ENCODE measurements around the gene CMC1. TPM values are rescaled to one million over a fixed set of nuclear protein-coding genes. Genes with fewer than 3 reads are reported as not detected.
"Not testable (repeated sequence)": the region's sequence is repeated elsewhere in the genome, so short reads cannot be mapped to it uniquely, and the experiment has no call there.

CMC1 gene
- polyA plus RNA-seq, 1 donor: 24.9 TPM

- no peak for DNase-seq
These were observed 3.1 kb downstream of the CMC1 start for GRCh38 chr3:28244491-28244890.

DNA sequence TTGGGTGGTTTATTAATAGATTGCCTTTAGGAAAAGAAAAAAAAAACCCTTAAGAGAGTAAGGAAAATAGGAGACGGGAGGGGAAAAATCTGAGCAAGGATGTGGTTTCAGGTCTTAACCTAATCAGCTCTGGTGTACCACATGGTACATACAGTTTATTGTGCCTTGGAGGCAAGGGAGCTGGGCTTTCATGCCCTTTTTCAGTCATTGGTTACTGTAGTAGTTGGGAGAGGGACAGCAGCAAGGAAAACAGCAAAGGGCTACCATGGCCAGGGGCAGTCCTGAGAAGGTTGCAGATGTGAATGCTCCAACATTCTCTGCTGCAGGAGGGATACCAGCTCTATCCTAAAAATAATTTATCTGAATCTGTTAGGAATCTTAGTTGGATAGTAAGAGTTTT lies 5.9 kb downstream of the CMC1 start:
- DNase-seq: no peak

DNA sequence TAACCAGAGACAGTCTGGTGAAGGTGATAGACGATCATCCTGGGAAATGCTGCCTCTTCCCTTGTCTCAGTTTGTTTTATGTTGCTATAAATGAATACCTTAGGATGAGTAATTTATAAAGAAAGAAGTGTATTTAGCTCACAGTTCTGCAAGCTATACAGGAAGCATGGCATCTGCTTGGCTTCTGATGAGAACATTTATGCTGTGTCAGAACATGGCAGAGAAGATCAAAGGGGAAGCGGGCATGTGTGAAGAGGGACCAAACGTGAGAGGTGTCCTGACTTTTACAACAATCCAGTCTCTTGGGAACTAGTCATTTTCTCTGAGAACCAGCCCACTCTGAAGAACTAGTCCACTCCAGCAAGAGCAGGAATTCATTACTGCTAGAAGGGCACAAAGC lies 9.6 kb downstream of the CMC1 start:
- DNase-seq: no peak

- DNase-seq: no peak
These were observed 10.6 kb downstream of the CMC1 start for GRCh38 chr3:28252001-28252431.

- no peak for DNase-seq
These were observed 11.8 kb downstream of the CMC1 start for GRCh38 chr3:28253040-28253715.

GRCh38 chr3:28262001-28262400 lies 20.6 kb downstream of the CMC1 start:
- no peak for DNase-seq

GRCh38 chr3:28265641-28266040 lies 24.2 kb downstream of the CMC1 start:
- DNase-seq: no peak

DNA sequence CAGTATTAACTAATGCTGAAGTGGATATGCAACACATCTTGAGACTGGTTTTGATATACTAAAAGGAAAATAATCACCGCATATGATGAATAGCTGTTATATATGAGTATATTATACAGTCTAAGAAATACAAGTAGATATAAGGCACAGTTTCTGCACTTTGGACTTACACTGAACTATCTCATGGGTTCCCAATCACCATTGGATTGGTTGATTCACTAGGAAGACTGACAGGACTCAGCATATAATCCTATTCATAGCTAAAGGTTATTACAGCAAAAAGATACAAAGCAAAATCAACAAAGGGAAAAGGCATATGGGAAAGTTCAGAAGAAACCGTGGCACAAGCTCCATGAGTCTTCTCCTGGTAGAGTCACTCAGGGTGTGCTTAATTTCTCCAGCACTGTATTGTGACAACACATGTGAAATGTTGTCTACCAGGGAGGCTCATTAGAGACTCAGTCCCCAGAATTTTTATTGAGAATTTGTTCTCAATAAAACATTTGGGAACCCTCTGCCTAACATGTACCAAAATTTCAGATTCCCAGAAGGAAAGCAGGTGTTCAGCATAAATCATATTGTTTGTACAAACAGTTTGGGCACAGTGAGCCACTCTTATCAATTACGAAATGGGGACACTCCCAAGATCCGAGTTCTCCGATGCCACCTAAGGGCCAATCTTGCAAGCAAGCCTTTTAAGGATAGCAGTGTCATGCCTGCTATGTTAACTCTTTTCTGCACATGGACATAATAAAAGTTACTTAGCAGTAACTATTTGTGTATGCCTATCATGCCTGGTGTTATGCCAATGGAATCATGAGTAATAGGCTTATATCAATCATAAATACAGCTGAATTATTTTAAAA lies 26.8 kb downstream of the CMC1 start:
- DNase-seq: no peak

DNA sequence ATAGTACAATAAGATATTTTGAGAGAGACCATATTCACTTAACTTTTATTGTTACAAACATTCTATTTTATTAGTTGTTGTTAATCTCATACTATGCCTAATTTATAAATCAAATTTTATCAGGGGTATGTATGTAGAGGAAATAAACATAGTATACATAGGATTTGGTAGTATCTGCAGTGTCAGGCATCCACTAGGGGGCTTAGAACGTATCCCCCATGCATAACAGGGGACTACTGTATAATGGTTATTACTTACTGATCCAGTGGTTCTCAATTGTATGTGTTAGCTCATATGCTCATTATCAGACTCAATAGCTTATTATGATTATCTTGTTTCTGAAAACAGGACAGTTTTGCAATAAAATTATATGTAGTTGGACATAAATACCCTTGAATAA lies 27.6 kb downstream of the CMC1 start:
- no peak for DNase-seq

DNA sequence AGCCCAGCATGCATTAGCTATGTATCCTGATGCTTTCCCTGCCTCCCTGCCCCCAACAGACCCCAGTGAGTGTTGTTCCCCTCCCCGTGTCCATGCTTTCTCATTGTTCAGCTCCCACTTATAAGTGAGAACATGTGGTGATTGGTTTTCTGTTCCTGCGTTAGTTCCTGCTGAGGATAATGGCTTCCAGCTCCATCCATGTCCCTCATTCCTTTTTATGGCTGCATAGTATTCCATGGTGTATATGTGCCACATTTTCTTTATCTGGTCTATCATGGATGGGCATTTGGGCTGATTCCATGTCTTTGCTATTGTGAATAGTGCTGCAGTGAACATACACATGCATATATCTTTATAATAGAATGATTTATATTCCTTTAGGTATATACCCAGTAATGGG lies 28.5 kb downstream of the CMC1 start:
- not testable (repeated sequence) for DNase-seq

- DNase-seq: no peak
These were observed 32.4 kb downstream of the CMC1 start for GRCh38 chr3:28273837-28274236.

DNA sequence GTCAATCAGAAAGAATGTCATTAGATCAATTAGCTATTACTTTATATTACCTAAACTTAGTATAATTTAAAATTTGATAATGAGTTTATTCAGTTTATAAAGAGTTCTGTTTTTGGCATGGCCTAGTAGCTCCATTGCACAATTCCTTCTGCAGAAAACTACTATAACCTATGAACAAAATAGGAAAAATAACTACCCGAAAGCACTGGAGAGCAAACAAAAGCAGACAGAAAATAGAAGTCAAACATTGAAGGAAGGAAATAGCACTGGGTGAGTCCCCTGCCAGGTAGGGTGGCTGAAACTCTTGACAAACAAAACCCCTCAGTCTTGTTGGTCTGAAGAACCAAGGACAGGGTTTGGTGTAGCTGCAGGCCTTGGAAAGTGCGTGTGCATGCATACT lies 37.5 kb downstream of the CMC1 start:
- DNase-seq: no peak

- no peak for DNase-seq
These were observed 38.4 kb downstream of the CMC1 start for GRCh38 chr3:28279770-28280169.

DNA sequence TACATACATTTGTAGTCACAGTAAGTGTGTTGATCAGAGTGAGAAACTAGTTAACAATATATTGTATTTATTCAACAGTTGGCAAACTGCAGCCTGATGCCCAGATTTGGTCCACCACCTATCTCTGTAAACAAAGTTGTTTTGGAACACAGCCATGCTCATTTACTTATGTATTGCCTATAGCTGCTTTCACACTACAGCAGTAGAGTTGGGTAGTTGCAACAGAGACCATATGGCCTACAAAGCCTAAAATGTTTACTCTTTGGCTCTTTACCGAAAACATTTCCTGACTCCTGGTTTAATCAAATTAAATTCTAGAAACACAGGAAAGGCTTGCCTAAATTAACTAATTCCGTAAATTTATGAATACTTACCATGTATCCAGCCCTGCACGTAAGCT lies 39.4 kb downstream of the CMC1 start:
- no peak for DNase-seq

GRCh38 chr3:28286595-28286994 lies 45.2 kb downstream of the CMC1 start:
- peak; percentile 27 for DNase-seq

DNA sequence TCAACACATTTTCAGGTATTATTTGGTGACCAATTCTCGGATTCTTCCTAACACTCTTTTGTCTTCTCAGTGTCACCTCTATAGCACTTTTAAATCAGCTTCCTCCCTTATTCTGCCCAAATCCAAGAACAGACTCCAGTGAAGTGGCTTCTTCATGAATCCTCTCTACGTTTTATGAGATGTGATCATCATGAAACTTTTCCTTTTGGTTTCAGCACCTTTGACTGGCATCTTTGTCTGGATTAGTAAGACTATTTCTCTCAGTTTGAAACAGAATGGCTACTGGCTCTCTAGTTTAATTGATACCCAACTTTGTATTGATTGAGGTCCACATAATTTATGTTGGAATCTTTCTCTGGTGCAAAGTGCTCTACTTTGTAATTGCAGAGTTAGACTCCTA lies 45.6 kb downstream of the CMC1 start:
- no peak for DNase-seq

GRCh38 chr3:28290863-28291300 lies 49.5 kb downstream of the CMC1 start:
- no peak for DNase-seq

- no peak for DNase-seq
These were observed 50.2 kb downstream of the CMC1 start for GRCh38 chr3:28291577-28291976.

GRCh38 chr3:28292622-28293021 lies 51.2 kb downstream of the CMC1 start:
- no peak for DNase-seq

DNA sequence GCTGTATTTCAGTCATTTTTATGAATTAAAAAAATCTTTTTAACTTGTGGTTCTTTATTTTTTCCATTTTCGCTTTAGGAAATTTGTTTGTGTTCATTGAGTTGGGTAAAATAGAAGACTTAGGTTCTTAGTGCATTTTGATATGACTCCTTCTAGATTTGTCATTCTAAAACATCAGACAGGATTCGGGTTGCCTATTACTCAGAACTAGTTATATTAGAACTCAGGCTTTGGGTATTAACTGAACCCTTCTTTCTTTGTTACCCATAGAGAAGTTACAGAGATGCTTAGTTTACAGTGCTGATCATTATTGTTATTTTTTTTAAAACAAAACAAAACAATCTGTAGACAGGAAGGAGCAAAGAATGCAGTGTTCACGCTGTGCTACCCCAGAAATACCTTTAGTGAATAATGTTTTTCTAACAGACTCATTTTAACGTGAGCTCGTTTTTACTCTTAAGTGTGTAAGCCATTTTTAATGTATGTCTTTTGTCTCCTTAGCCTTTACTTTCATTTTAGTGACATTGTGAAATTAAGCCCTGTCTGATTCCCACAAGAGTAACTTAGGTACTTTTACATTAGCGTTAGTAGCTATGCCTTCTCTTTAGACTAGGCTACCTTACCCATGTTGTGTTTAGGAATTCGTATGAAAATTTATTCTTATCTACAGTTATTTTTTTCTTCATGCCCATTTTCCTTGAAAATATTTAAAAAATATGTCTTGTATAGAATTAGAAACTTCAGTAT lies 53.4 kb downstream of the CMC1 start:
- DNase-seq: no peak

DNA sequence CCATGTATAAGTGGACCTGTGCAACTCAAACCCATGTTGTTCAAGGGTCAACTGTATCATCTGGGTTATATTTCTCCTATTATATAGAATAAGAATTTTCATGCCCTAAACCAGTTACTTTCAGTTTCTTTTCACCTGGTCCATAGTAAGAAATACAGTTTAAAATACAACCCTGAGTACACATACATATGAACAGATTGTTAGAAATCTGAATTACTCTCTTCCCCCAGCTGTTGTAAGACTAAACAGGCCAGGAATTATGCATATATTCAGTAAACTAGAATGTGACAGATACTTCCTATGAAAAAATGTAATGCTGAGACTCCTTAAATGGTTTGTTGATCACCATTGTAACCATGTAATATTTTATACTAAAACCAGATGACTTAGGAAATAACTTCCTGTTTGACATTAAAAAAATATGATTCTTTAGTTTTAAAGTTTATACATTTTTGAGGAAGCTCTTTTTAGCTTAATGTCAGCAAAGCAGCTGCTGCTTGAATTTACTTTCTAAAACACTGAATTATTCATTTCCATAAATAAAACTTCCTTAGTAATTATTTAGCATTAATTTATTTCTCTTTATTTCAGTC lies 54.6 kb downstream of the CMC1 start:
- no peak for DNase-seq

DNA sequence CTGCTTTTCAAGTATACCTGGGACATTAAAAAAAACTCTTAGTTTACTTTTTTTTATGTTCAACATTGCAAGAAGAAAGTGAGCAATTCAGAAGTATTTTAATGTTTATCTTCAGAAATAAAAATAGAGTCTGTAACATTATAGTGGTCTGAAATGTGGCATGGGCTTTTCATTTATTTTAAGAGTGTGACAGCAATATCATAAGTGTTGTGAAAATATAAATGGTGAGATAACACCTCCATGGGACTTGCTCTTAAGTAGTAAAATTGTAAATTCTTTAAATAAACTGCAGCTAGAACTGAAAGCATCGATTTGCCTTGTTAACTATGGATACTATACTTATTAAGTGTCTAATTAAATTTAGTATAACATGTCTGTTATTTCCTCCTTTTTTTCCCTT lies 58.3 kb downstream of the CMC1 start:
- no peak for DNase-seq

All from hindlimb muscle (tissue), 1 donor.